ENCODE results near the gene AFF3. TPM values are rescaled to one million over a fixed set of nuclear protein-coding genes. Genes with fewer than 3 reads are reported as not detected.

Gene AFF3
- total and polyA plus RNA-seq, 2 of the 8 experiments (the other 6 are each of a cell fraction or from before 2014, with no cell fraction given) = 0.27 to 3.0 TPM

DNA sequence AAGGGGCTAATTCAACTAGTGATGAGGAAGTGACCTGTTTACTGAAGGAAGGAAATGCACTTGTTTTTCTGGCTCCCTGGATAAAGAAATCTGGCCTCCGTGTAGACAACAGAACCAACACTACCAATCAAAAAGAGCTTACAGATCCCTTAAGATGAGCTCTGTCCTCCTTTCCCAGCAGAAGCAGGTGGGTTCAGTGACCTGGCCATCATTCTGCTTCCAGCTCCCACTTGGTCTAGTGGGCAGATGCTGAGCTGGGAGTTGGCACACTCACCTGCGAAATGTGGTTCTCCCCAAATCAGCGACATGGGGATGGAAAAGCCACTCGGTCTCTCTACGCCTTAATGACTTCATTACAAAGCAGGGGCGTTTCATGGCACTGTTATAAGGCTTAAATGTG lies 132.6 kb downstream of the AFF3 start:
- WGBS, 2 experiments (ENCODE audit: extremely low coverage in 1 of 2, insufficient coverage in 1 of 2, insufficient read length in 1 of 2, insufficient replicate concordance in 2 of 2, low coverage in 1 of 2, low lambda C conversion rate in 2 of 2, missing lambda C conversion rate in 1 of 2) = 85% methylated on average over 6 of the region's 6 CpGs; no CpG with 5 or more reads in 1 of the 2 experiments
- Histone ChIP-seq H2BK12ac (ENCODE audit: low read depth, low read length) (no peak overlapping the region), H4K20me1 (replicated peaks in 1 of 2; ENCODE audit: control insufficient read depth in 1 of 2, insufficient read depth in 2 of 2, low read length in 2 of 2) (no peaks in the 10 kb centered on the region), H2BK120ac (replicated peaks; ENCODE audit: low read depth, low read length) (no peak overlapping the region), H3K79me1 (ENCODE audit: low read depth, low read length) (no peaks in the 10 kb centered on the region), H3K4me3 (ENCODE audit: extremely low read depth in 1 of 4, insufficient read depth in 2 of 4, low read depth in 3 of 4, low read length in 4 of 4) (no peak overlapping the region), H3K9me3 (ENCODE audit: insufficient read depth in 2 of 2, low read depth in 1 of 2, low read length in 1 of 2) (no peaks in the 10 kb centered on the region), H3K9ac (replicated peaks in 1 of 4; ENCODE audit: extremely low read depth in 1 of 4, low read depth in 3 of 4, low read length in 3 of 4) (no peak overlapping the region; a peak in 2 of 7 replicates), H3K36me3 (ENCODE audit: control insufficient read depth in 2 of 4, insufficient read depth in 4 of 4, low read length in 3 of 4) (no peaks in the 10 kb centered on the region), H3K56ac (replicated peaks; ENCODE audit: insufficient read length, low read depth, low read length) (no peak overlapping the region), H3K79me2 (ENCODE audit: control insufficient read depth in 1 of 2, insufficient read depth in 2 of 2, low read length in 2 of 2) (no peaks in the 10 kb centered on the region), H2AFZ (ENCODE audit: low read length) (peak overlapping the region; percentile 23; the same call in 1 of the 2 replicates), H4K5ac (ENCODE audit: insufficient read length, low read depth, low read length) (no peak overlapping the region), H3K23ac (ENCODE audit: insufficient read length) (no peak overlapping the region), H4K8ac (ENCODE audit: extremely low read depth, insufficient read depth, low read length) (no peak overlapping the region), H3K18ac (ENCODE audit: extremely low read depth, low read length) (no peak overlapping the region), H2BK15ac (ENCODE audit: low read length) (no peak overlapping the region), H4K91ac (replicated peaks; ENCODE audit: insufficient read length, low read length) (no peak overlapping the region), H3K27ac (ENCODE audit: low read depth, low read length) (no peak overlapping the region), H2BK5ac (ENCODE audit: low read depth, low read length) (no peak overlapping the region), H3K14ac (ENCODE audit: insufficient read length) (no peak overlapping the region), H2BK20ac (ENCODE audit: low read length) (no peak overlapping the region), H3K23me2 (ENCODE audit: low read depth, low read length) (no peaks in the 10 kb centered on the region), H2AK5ac (ENCODE audit: low read depth, low read length) (no peak overlapping the region), H3K27me3 (replicated peaks in 1 of 4; ENCODE audit: control insufficient read depth in 3 of 4, extremely low read depth in 1 of 4, insufficient read depth in 3 of 4, low read length in 3 of 4) (no peaks in the 10 kb centered on the region), H3K4me2 (ENCODE audit: insufficient read depth in 1 of 2, low read depth in 2 of 2, low read length in 2 of 2) (no peak overlapping the region), H3K4ac (replicated peaks; ENCODE audit: insufficient read length, low read depth, low read length) (no peak overlapping the region), H3K4me1 (replicated peaks in 1 of 4; ENCODE audit: control insufficient read depth in 3 of 4, insufficient read depth in 4 of 4, low read length in 3 of 4) (no peaks in the 10 kb centered on the region)
- CTCF ChIA-PET (ENCODE audit: partially characterized antibody) = interaction anchor here (1.0 to 1.6 kb wide), 2 partner anchors 236 to 253 kb away, joined by 3 to 4 read pairs; no protein-coding TSS in a partner anchor
- POLR2A ChIA-PET (ENCODE audit: partially characterized antibody) = no interaction called here
- no peak for FAIRE-seq
- no peak for DNase-seq (ENCODE audit: low read depth in 1 of 2, low spot score in 2 of 2)
- TF ChIP-seq TBP (IDR thresholded peaks at IDR 0.05; ENCODE audit: low read depth, low read length) (no peak), BACH1 (IDR thresholded peaks at IDR 0.05; ENCODE audit: low read length) (no peak), EGR1 (IDR thresholded peaks at IDR 0.05; ENCODE audit: borderline replicate concordance, low read depth, low read length) (no peak), POLR2A (IDR thresholded peaks at IDR 0.05; ENCODE audit: control extremely low read depth in 1 of 2, low read depth in 2 of 2, low read length in 2 of 2) (no peak), CREB1 (IDR thresholded peaks at IDR 0.05) (no peak)
